Tibial nerve (tissue), 3 donors: ENCODE data around the gene GNAZ.

Source experiments
- CTCF ChIP-seq, 5 experiments: fragments of 200-600 bp in 3 of 5; fragments of 450-650 bp in 2 of 5; sonication (generic) in 3 of 5; IDR thresholded peaks; one replicate each; pipeline ENCODE4 v1.5.1; 2016 to 2019; ENCODE audit warnings: antibody characterized with exemption in 5 of 5, mild to moderate bottlenecking in 3 of 5, moderate library complexity in 2 of 5
- POLR2A ChIP-seq, 2 donors: fragments of 450-650 bp; IDR thresholded peaks; one replicate each; pipeline ENCODE4 v1.6.1; 2017; ENCODE audit warnings: antibody characterized with exemption in 2 of 2, mild to moderate bottlenecking in 2 of 2, moderate library complexity in 2 of 2

GRCh38 chr22:23099531-23099804 lies 29.1 kb downstream of the GNAZ start:
- TF ChIP-seq CTCF (IDR thresholded peaks at IDR 0.05): no peak
- no peak for TF ChIP-seq POLR2A (IDR thresholded peaks at IDR 0.05)
